HEK293 (cell line): ENCODE results near the gene CNOT6L.

Experiments used
- ATF2 ChIP-seq: fragments of 450-650 bp; formaldehyde crosslinking; IDR thresholded peaks from 2 replicates; pipeline ENCODE4 v1.5.1; 2016; ENCODE audit warnings: missing biosample characterization, missing genetic modification characterization, low read depth
- CTCF ChIP-seq: fragments of 450-650 bp; formaldehyde crosslinking; IDR thresholded peaks from 2 replicates; pipeline ENCODE4 v1.5.1; 2016; ENCODE audit warnings: missing biosample characterization, missing genetic modification characterization
- KLF16 ChIP-seq: fragments of 450-650 bp; formaldehyde crosslinking; IDR thresholded peaks from 2 replicates; pipeline ENCODE4 v1.5.1; 2017; ENCODE audit warnings: missing biosample characterization, missing genetic modification characterization
- TRIM28 ChIP-seq: IDR thresholded peaks from 2 replicates; pipeline ENCODE4 v1.6.1; 2011; ENCODE audit warnings: low read length, control low read depth, borderline replicate concordance
- YY1 ChIP-seq: fragments of 450-650 bp; formaldehyde crosslinking; IDR thresholded peaks from 2 replicates; pipeline ENCODE4 v1.5.1; 2018; ENCODE audit warnings: missing biosample characterization, missing genetic modification characterization
- ZBTB10 ChIP-seq: fragments of 450-650 bp; formaldehyde crosslinking; IDR thresholded peaks from 2 replicates; pipeline ENCODE4 v1.5.1; 2016; ENCODE audit warnings: missing biosample characterization, missing genetic modification characterization
- ZEB2 ChIP-seq: fragments of 450-650 bp; formaldehyde crosslinking; IDR thresholded peaks from 2 replicates; pipeline ENCODE4 v1.5.1; 2016; ENCODE audit warnings: missing biosample characterization, missing genetic modification characterization
- ZNF175 ChIP-seq: fragments of 450-650 bp; formaldehyde crosslinking; IDR thresholded peaks from 2 replicates; pipeline ENCODE4 v1.5.1; 2016; ENCODE audit warnings: missing biosample characterization, missing genetic modification characterization
- ZNF184 ChIP-seq: fragments of 450-650 bp; IDR thresholded peaks from 2 replicates; pipeline ENCODE4 v1.5.1; 2018; ENCODE audit warnings: missing biosample characterization, mild to moderate bottlenecking, missing genetic modification characterization
- ZNF23 ChIP-seq: fragments of 450-650 bp; formaldehyde crosslinking; IDR thresholded peaks from 2 replicates; pipeline ENCODE4 v1.5.1; 2016; ENCODE audit warnings: missing biosample characterization, missing genetic modification characterization, borderline replicate concordance
- ZNF473 ChIP-seq: fragments of 450-650 bp; formaldehyde crosslinking; IDR thresholded peaks from 2 replicates; pipeline ENCODE4 v1.5.1; 2017; ENCODE audit warnings: missing biosample characterization, missing genetic modification characterization
- ZNF792 ChIP-seq: fragments of 450-650 bp; formaldehyde crosslinking; IDR thresholded peaks from 2 replicates; pipeline ENCODE4 v1.5.1; 2016; ENCODE audit warnings: missing biosample characterization, missing genetic modification characterization
- ZNF837 ChIP-seq: fragments of 450-650 bp; formaldehyde crosslinking; IDR thresholded peaks from 2 replicates; pipeline ENCODE4 v1.5.1; 2016; ENCODE audit warnings: missing biosample characterization, missing genetic modification characterization
- TF ChIP-seq, protein P1 (sequence below): fragments of 450-650 bp; formaldehyde crosslinking; IDR thresholded peaks from 2 replicates; pipeline ENCODE4 v1.5.1; 2016; ENCODE audit warnings: missing biosample characterization, missing genetic modification characterization

DNA sequence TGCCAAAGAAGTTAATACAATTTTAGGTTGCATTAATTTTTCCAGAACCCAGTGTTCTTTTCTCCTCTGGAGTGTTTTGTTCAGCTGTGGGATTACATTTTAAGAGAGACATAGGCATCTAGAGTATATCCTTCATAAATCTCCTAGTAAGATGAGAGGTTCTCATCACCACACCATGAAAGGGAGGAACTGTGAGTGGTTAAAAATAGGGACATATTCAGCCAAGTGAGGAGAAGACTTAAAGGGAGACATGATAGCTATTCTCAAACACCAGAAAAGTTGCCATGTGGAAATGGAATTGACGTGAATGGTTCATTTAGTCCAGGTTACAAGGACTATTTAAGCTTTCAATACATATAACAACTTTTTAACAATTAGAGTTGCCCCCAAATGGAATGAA, 37.0 kb upstream of the CNOT6L start:
- TF ChIP-seq CTCF (tag by site-specific recombination) (no peak), ATF2 (tag by site-specific recombination) (no peak), KLF16 (no peak), ZNF792 (tag by site-specific recombination) (no peak), ZNF837 (tag by site-specific recombination) (no peak), TRIM28 (no peak), YY1 (tag by site-specific recombination) (no peak), ZNF23 (tag by site-specific recombination) (no peak), ZNF175 (tag by site-specific recombination) (no peak), ZBTB10 (tag by site-specific recombination) (no peak), ZNF184 (tag by site-specific recombination) (no peak), ZNF473 (tag by site-specific recombination) (no peak), ZEB2 (tag by site-specific recombination) (no peak)
- TF ChIP-seq, protein P1, sequence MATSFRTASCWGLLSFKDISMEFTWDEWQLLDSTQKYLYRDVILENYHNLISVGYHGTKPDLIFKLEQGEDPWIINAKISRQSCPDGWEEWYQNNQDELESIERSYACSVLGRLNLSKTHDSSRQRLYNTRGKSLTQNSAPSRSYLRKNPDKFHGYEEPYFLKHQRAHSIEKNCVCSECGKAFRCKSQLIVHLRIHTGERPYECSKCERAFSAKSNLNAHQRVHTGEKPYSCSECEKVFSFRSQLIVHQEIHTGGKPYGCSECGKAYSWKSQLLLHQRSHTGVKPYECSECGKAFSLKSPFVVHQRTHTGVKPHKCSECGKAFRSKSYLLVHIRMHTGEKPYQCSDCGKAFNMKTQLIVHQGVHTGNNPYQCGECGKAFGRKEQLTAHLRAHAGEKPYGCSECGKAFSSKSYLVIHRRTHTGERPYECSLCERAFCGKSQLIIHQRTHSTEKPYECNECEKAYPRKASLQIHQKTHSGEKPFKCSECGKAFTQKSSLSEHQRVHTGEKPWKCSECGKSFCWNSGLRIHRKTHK (tag by site-specific recombination) = no peak
